B cell (primary cell): Measurements from ENCODE around the gene NME7. TPM values are rescaled to one million over a fixed set of nuclear protein-coding genes. Genes with fewer than 3 reads are reported as not detected.

Experiments used
- ATAC-seq: fragments of 200-7000 bp; cut with Tn5 transposase; one replicate; pipeline ENCODE4 v1.10.0; 2021; ENCODE audit warnings: low read depth, mild to moderate bottlenecking, moderate number of reproducible peaks, moderate library complexity
- CTCF ChIA-PET: fragments of 350-600 bp; sonication (Branson Sonifier 250); formaldehyde crosslinking; loops from one replicate; lab custom pipeline; 2021; ENCODE audit warnings: antibody characterized with exemption, inconsistent platforms; lab: Charles Lee
- POLR2A ChIA-PET: fragments of 350-600 bp; sonication (Branson Sonifier 250); formaldehyde crosslinking; loops from one replicate; lab custom pipeline; 2021; ENCODE audit warnings: antibody characterized with exemption; lab: Charles Lee
- DNase-seq: peaks from one replicate; pipeline ENCODE4 v3.0.0; 2013
- H2AFZ ChIP-seq: 2 replicates; pipeline ENCODE4 v1.6.1; 2012; ENCODE audit warnings: mild to moderate bottlenecking, low read depth, low read length; ENCODE audit not compliant: insufficient read depth, poor library complexity, severe bottlenecking
- H3K27ac ChIP-seq, 2 donors: 1 replicate in 1 of 2; 2 replicates in 1 of 2; pipeline ENCODE4 v1.5.1; 2012 to 2013; ENCODE audit warnings: low read length in 2 of 2, mild to moderate bottlenecking in 2 of 2, moderate library complexity in 1 of 2
- H3K27me3 ChIP-seq, 4 experiments: fragments of 200-600 bp in 1 of 4; sonication (generic) in 1 of 4; replicated peaks in 1 of 4; 1 replicate in 2 of 4; 2 replicates in 2 of 4; pipeline versions ENCODE4 v1.6.1 to v1.7.0; 2013 to 2016; ENCODE audit warnings: low read length in 3 of 4, mild to moderate bottlenecking in 2 of 4, mixed read lengths in 1 of 4, moderate library complexity in 1 of 4; ENCODE audit not compliant: insufficient read depth in 4 of 4, control insufficient read depth in 3 of 4; ENCODE audit errors: control extremely low read depth in 1 of 4
- H3K36me3 ChIP-seq, 2 experiments: replicated peaks in 1 of 2; 1 replicate in 1 of 2; 2 replicates in 1 of 2; pipeline versions ENCODE4 v1.6.1 to v1.7.1; 2013; ENCODE audit warnings: low read length in 1 of 2; ENCODE audit not compliant: insufficient read depth in 2 of 2, control insufficient read depth in 1 of 2; ENCODE audit errors: control extremely low read depth in 1 of 2, extremely low read depth in 1 of 2
- H3K4me1 ChIP-seq, 2 donors: fragments of 200-600 bp in 1 of 2; sonication (generic) in 1 of 2; 1 replicate in 1 of 2; 2 replicates in 1 of 2; pipeline versions ENCODE4 v1.5.1 to v1.6.1; 2013 to 2017; ENCODE audit warnings: low read length in 2 of 2; ENCODE audit not compliant: control insufficient read depth in 2 of 2, insufficient read depth in 2 of 2
- H3K4me2 ChIP-seq: replicated peaks from 2 replicates; pipeline ENCODE3; 2012; ENCODE audit warnings: mild to moderate bottlenecking, low read depth, low read length; ENCODE audit not compliant: poor library complexity, severe bottlenecking
- H3K4me3 ChIP-seq, 5 experiments: fragments of 200-600 bp in 1 of 5; sonication (generic) in 1 of 5; 1 replicate in 3 of 5; 2 replicates in 2 of 5; pipeline versions ENCODE4 v1.5.1 to v1.7.0; 2011 to 2016; ENCODE audit warnings: low read length in 4 of 5, mild to moderate bottlenecking in 4 of 5, low read depth in 2 of 5, control low read depth in 1 of 5, moderate library complexity in 1 of 5; ENCODE audit not compliant: insufficient read depth in 1 of 5; ENCODE audit errors: control extremely low read depth in 1 of 5, extremely low read depth in 1 of 5
- H3K79me2 ChIP-seq: fragments of 200-600 bp; sonication (generic); one replicate; pipeline ENCODE4 v1.6.0; 2016; ENCODE audit warnings: low read length; ENCODE audit not compliant: control insufficient read depth, insufficient read depth
- H3K9ac ChIP-seq: fragments of 200-600 bp; sonication (generic); 2 replicates; pipeline ENCODE4 v1.6.1; 2017; ENCODE audit warnings: mild to moderate bottlenecking, low read length, moderate library complexity
- H3K9me3 ChIP-seq, 3 donors: one replicate each; pipeline versions ENCODE4 v1.6.1 to v1.7.1; 2013; ENCODE audit warnings: low read length in 2 of 3; ENCODE audit not compliant: control insufficient read depth in 2 of 3, insufficient read depth in 1 of 3; ENCODE audit errors: control extremely low read depth in 1 of 3
- H4K20me1 ChIP-seq: 2 replicates; pipeline ENCODE4 v1.6.0; 2012; ENCODE audit warnings: mild to moderate bottlenecking, low read length; ENCODE audit not compliant: insufficient read depth, control insufficient read depth, poor library complexity, severe bottlenecking
- H3K27ac Mint-ChIP-seq: one replicate; pipeline ENCODE4 v1.8.0; 2021; ENCODE audit warnings: mixed read lengths
- H3K27me3 Mint-ChIP-seq: one replicate; pipeline ENCODE4 v1.8.0; 2021; ENCODE audit warnings: mixed read lengths
- H3K4me1 Mint-ChIP-seq: one replicate; pipeline ENCODE4 v1.8.0; 2021; ENCODE audit warnings: mixed read lengths
- H3K4me3 Mint-ChIP-seq: one replicate; pipeline ENCODE4 v1.8.0; 2021; ENCODE audit warnings: mixed read lengths
- H3K9me3 Mint-ChIP-seq: one replicate; pipeline ENCODE4 v1.8.0; 2022; ENCODE audit warnings: mixed read lengths; ENCODE audit not compliant: insufficient read depth
- CTCF ChIP-seq: fragments of 200-600 bp; IDR thresholded peaks from one replicate; pipeline ENCODE4 v1.8.0; 2022; ENCODE audit warnings: antibody characterized with exemption, mild to moderate bottlenecking
- EZH2 ChIP-seq: IDR thresholded peaks from 2 replicates; pipeline ENCODE4 v1.6.1; 2012; ENCODE audit warnings: borderline replicate concordance, low read depth, mild to moderate bottlenecking, moderate library complexity, low read length; ENCODE audit not compliant: insufficient read depth, poor library complexity, severe bottlenecking
- WGBS: methylation state at CpG from one replicate; pipeline ENCODE4 v1.1.5; 2013; ENCODE audit warnings: missing lambda C conversion rate; ENCODE audit not compliant: insufficient coverage; 5-methylcytosine and 5-hydroxymethylcytosine counted together
- intact Hi-C: fragments of 100-400 bp; cut with micrococcal nuclease; formaldehyde crosslinking; loops from one replicate; pipeline ENCODE4 v1.10.0; 2022
- polyA plus RNA-seq: library from polyadenylated mRNA; depleted of rRNA; stranded (reverse); fragments of >200 nt; gene quantifications from 2 replicates; pipeline ENCODE4 v1.2.3, GENCODE V29; 2012
- total RNA-seq, 2 donors: library from RNA; stranded (reverse); fragments of 120-200 nt in 1 of 2; gene quantifications; 1 replicate in 1 of 2; 2 replicates in 1 of 2; pipeline versions ENCODE4 v1.2.3 to v1.2.4, GENCODE V29; 2013 to 2022

The NME7 gene
- total and polyA plus RNA-seq, 2 donors (not counting 1 experiment from before 2014, with no cell fraction given), result 3.3 to 14.3 TPM

GRCh38 chr1:169138866-169139670 lies 228.5 kb downstream of the NME7 start:
- no peak for TF ChIP-seq EZH2
- TF ChIP-seq CTCF, result no peak
- no peak overlapping the region for H3K27ac ChIP-seq

GRCh38 chr1:169137357-169137756 lies 230.2 kb downstream of the NME7 start:
- Histone ChIP-seq H3K27me3 (no peaks in the 10 kb centered on the region), H3K4me2 (no peak overlapping the region), H2AFZ (no peak overlapping the region), H4K20me1 (no peaks in the 10 kb centered on the region), H3K9me3 (no peaks in the 10 kb centered on the region), H3K27ac (no peak overlapping the region), H3K4me1 (no peaks in the 10 kb centered on the region), H3K36me3 (no peaks in the 10 kb centered on the region), H3K4me3 (no peak overlapping the region), H3K79me2 (no peaks in the 10 kb centered on the region), H3K9ac (no peak overlapping the region)
- H3K4me1 Mint-ChIP-seq, result no peaks in the 10 kb centered on the region
- intact Hi-C loops, result no loop called here
- ChIA-PET CTCF (interaction anchor here (1.6 kb wide), 1 partner anchor 210 kb away, joined by 4 read pairs; no protein-coding TSS in a partner anchor), POLR2A (no interaction called here)
- H3K4me3 Mint-ChIP-seq, result no peak overlapping the region
- no peaks in the 10 kb centered on the region for H3K27me3 Mint-ChIP-seq
- TF ChIP-seq CTCF (no peak), EZH2 (no peak)
- no peaks in the 10 kb centered on the region for H3K9me3 Mint-ChIP-seq
- no peak overlapping the region for H3K27ac Mint-ChIP-seq
- no peak for ATAC-seq
- WGBS, result 100% methylated on average over 4 of the region's 4 CpGs
- DNase-seq, result no peak

More at GRCh38 chr1:169138866-169139670, 228.5 kb downstream of the NME7 start:
- CTCF ChIA-PET, result no interaction called here
- Histone ChIP-seq H2AFZ (no peak overlapping the region), H3K4me1 (no peaks in the 10 kb centered on the region), H3K79me2 (no peaks in the 10 kb centered on the region), H3K4me2 (no peak overlapping the region), H4K20me1 (no peaks in the 10 kb centered on the region), H3K27me3 (no peaks in the 10 kb centered on the region), H3K4me3 (no peak overlapping the region), H3K9ac (no peak overlapping the region), H3K9me3 (no peaks in the 10 kb centered on the region), H3K36me3 (no peaks in the 10 kb centered on the region)
- Mint-ChIP-seq H3K9me3 (no peaks in the 10 kb centered on the region), H3K4me3 (no peak overlapping the region), H3K4me1 (no peaks in the 10 kb centered on the region), H3K27ac (no peak overlapping the region), H3K27me3 (no peaks in the 10 kb centered on the region)
- DNase-seq, result no peak
- no CpG with 5 or more reads among the region's 2 CpGs for WGBS
- POLR2A ChIA-PET, result no interaction called here
- ATAC-seq, result no peak
- intact Hi-C loops, result no loop called here
